GM23248 (cell line): Measurements from ENCODE around the gene SLC25A26. TPM values are rescaled to one million over a fixed set of nuclear protein-coding genes. Genes with fewer than 3 reads are reported as not detected.

Source experiments
- DNase-seq: peaks from one replicate; pipeline ENCODE4 v3.0.0-alpha.2; 2015
- H2AFZ ChIP-seq: fragments of 200-600 bp; sonication (generic); 2 replicates; pipeline ENCODE4 v1.6.1; 2016; ENCODE audit warnings: antibody characterized with exemption
- H3F3A ChIP-seq: fragments of 200-600 bp; sonication (generic); 2 replicates; pipeline ENCODE4 v1.6.1; 2016; ENCODE audit warnings: mild to moderate bottlenecking, antibody characterized with exemption, mixed run types; ENCODE audit not compliant: insufficient read depth
- H3K27ac ChIP-seq: fragments of 200-600 bp; sonication (generic); 2 replicates; pipeline ENCODE4 v1.5.1; 2016; ENCODE audit warnings: mild to moderate bottlenecking
- H3K27me3 ChIP-seq: fragments of 200-600 bp; sonication (generic); replicated peaks from 2 replicates; pipeline ENCODE4 v1.6.1; 2016; ENCODE audit warnings: mild to moderate bottlenecking; ENCODE audit not compliant: insufficient read depth
- H3K36me3 ChIP-seq: fragments of 200-600 bp; sonication (generic); 2 replicates; pipeline ENCODE4 v1.6.1; 2016; ENCODE audit warnings: low read depth, mild to moderate bottlenecking
- H3K4me1 ChIP-seq: fragments of 200-600 bp; sonication (generic); 2 replicates; pipeline ENCODE4 v1.6.1; 2016; ENCODE audit warnings: mild to moderate bottlenecking; ENCODE audit not compliant: insufficient read depth
- H3K4me2 ChIP-seq: fragments of 200-600 bp; sonication (generic); one replicate; pipeline ENCODE4 v1.6.1; 2016; ENCODE audit warnings: mild to moderate bottlenecking; ENCODE audit not compliant: unreplicated experiment
- H3K4me3 ChIP-seq: fragments of 200-600 bp; sonication (generic); 2 replicates; pipeline ENCODE4 v1.5.1; 2016; ENCODE audit warnings: mild to moderate bottlenecking
- H3K79me2 ChIP-seq: fragments of 200-600 bp; sonication (generic); 2 replicates; pipeline ENCODE4 v1.6.1; 2016; ENCODE audit warnings: mild to moderate bottlenecking; ENCODE audit not compliant: insufficient read depth
- H3K9ac ChIP-seq: fragments of 200-600 bp; sonication (generic); 2 replicates; pipeline ENCODE4 v1.6.1; 2016; ENCODE audit warnings: mild to moderate bottlenecking
- H3K9me2 ChIP-seq: fragments of 200-600 bp; sonication (generic); 2 replicates; pipeline ENCODE4 v1.6.1; 2016; ENCODE audit warnings: mixed run types, mild to moderate bottlenecking, moderate library complexity; ENCODE audit not compliant: insufficient read depth
- H3K9me3 ChIP-seq: fragments of 200-600 bp; sonication (generic); one replicate; pipeline ENCODE4 v1.6.1; 2017; ENCODE audit warnings: low read depth
- H4K20me1 ChIP-seq: fragments of 200-600 bp; sonication (generic); 2 replicates; pipeline ENCODE4 v1.6.0; 2016; ENCODE audit not compliant: insufficient read depth
- EZH2 ChIP-seq: fragments of 200-600 bp; sonication (generic); IDR thresholded peaks from 2 replicates; pipeline ENCODE4 v1.6.1; 2018; ENCODE audit warnings: antibody characterized with exemption, mild to moderate bottlenecking; ENCODE audit not compliant: insufficient read depth, poor library complexity, severe bottlenecking
- EZH2phosphoT487 ChIP-seq: fragments of 200-600 bp; sonication (generic); IDR thresholded peaks from 2 replicates; pipeline ENCODE4 v1.6.1; 2018; ENCODE audit warnings: antibody characterized with exemption, moderate library complexity, mild to moderate bottlenecking, low read depth; ENCODE audit not compliant: insufficient read depth
- WGBS, 2 experiments: methylation state at CpG; one replicate each; pipeline ENCODE4 v1.1.6; 2015 to 2017; ENCODE audit warnings: low lambda C conversion rate in 2 of 2, low coverage in 1 of 2; ENCODE audit errors: missing lambda C conversion rate in 2 of 2; 5-methylcytosine and 5-hydroxymethylcytosine counted together
- in situ Hi-C: fragments of 300-500 bp; cut with MboI; formaldehyde crosslinking; loops from 2 replicates; pipeline ENCODE4 v1.15.0; 2020
- polyA plus RNA-seq: library from polyadenylated mRNA; unstranded; fragments of >200 nt; fragmentation: Nextera tagmentation; extraction: Ambion mirVana; gene quantifications from 2 replicates; pipeline ENCODE4 v1.2.1, GENCODE V29; 2016
- small RNA-seq: library from RNA; depleted of rRNA; stranded (forward); fragments of <200 nt; gene quantifications from one replicate; pipeline ENCODE3, GENCODE V24; 2014; ENCODE audit warnings: low read depth, low replicate concordance
- total RNA-seq: library from RNA; depleted of rRNA; stranded (reverse); fragments of >200 nt; shearing (Covaris generic); gene quantifications from 2 replicates; pipeline ENCODE4 v1.2.3, GENCODE V29; 2014; rRNA removed

SLC25A26 gene
- total and polyA plus RNA-seq, 2 experiments from 2014 or later = 25.2 to 26.9 TPM

GRCh38 chr3:66427951-66428474 lies 207.2 kb downstream of the SLC25A26 start:
- Histone ChIP-seq H3K4me2 (peak overlapping the region; percentile 63), H3K4me1 (peaks cover 38% of the 10 kb centered on the region), H3K9me3 (no peaks in the 10 kb centered on the region), H3K27ac (peak overlapping the region; percentile 57), H3K27me3 (no peaks in the 10 kb centered on the region), H2AFZ (no peak overlapping the region), H3K9me2 (no peaks in the 10 kb centered on the region), H3K36me3 (no peaks in the 10 kb centered on the region), H3K9ac (peak overlapping the region; percentile 47), H4K20me1 (no peaks in the 10 kb centered on the region), H3K79me2 (no peaks in the 10 kb centered on the region), H3K4me3 (peak overlapping the region; percentile 34; the same call in 1 of the 2 replicates), H3F3A (peaks cover 13% of the 10 kb centered on the region)
- WGBS, 2 experiments = 74 to 75% methylated on average over 5 of the region's 5 CpGs
- TF ChIP-seq EZH2phosphoT487 (no peak), EZH2 (no peak)
- DNase-seq = no peak
- in situ Hi-C loops = no loop called here

Small RNAs within 50 kb of the gene (small RNA-seq; reads per million reads assigned to genes)
- not detected for gene RN7SL482P
- gene RNU6-787P = not detected

Other genes starting within 250 kb of the SLC25A26 start
- 13.8 and 34.1 TPM in 2 replicates for gene MAGI1, start 182.1 kb upstream of the SLC25A26 start, total RNA-seq
- 5.8 and 7.3 TPM in 2 replicates for gene MAGI1, start 182.1 kb upstream of the SLC25A26 start, polyA plus RNA-seq